HG03280 (cell line): ENCODE measurements around the gene ANKRD50.

Source experiments
- ATAC-seq: cut with Tn5 transposase; IDR thresholded peaks from one replicate; pipeline ENCODE4 v1.9.1; 2021; ENCODE audit warnings: mild to moderate bottlenecking, moderate library complexity; ENCODE audit not compliant: unreplicated experiment

The ANKRD50 gene

DNA sequence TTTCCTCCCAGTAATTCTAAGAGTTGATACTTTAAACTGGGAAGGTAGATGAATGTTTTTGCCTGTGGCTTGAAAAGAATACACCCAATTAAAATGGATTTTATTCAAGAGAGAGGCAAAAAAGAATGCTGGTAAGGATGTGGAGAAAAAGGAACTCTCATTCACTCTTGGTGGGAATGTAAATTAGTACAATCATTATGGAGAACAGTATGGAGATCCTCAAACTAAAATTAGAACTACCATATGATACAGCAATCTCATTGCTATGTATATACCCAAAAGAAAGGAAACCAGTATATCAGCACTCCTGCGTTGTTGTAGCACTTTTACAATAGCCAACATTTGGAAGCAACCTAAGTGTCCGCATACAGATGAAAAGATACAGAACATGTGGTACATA lies 75.2 kb downstream of the ANKRD50 start:
- ATAC-seq = no peak

DNA sequence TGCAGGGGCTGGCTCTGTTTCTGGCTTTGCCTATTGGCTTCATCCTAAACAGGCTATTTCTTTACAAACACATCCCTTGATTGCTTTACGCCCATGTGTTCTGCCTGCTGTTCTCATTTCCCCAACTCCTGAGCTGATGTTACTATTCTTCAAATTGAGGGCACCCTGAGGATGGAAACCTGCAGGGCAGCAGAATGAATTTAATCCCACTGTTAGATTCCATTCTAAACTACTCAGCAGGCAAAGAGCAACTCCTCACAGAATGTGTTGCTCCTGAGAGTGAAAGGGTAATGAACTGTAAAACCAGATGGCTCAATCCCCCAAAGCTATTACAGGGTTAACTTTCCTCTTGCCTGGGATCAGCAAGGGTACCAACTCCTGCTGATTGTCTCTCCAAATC lies 75.7 kb downstream of the ANKRD50 start:
- no peak for ATAC-seq

DNA sequence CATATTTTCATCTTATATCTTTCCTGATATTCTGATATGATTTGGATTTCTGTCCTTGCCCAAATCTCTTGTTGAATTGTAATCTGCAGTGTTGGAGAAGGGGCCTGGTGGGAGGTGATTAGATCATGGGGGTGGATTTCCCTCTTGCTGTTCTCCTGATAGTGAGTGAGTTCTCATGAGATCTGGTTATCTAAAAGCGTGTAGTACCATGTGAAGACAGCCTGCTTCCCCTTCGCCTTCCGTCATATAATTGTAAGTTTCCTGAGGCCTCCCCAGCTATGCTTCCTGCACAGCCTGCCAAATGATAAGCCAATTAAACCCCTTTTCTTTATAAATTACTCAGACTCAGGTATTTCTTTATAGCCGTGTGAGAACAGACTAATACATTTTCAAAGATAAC lies 77.2 kb downstream of the ANKRD50 start:
- ATAC-seq = no peak

DNA sequence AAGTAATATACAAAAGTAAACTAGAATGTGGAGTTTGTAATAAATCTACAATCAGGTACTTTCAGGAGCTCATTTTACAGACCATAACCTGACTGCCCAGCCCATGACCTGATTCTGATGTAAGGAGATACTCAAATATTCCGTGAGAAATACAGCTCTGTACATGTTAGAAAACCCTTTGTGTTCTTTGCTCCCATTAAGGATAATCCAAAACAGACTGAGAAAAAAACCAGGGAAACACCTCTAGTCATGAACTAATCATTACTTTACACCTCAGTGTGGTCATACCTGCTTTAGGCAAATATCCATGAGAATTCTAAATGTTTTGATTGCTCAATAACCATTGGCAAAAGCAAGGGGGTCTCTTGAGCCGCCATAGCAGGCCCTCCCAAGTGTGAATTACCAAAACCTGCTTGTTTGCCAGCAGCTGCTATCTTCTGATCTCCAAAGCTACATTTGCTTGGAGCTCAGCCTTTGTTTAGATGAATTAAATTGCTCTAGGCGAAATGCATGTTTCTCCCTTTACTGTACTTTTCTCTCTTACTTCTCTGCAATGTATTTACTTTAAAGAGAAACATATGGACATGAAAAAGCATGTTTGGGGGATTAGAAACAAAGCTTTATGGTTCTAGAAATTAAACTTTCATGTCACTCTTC lies 79.1 kb downstream of the ANKRD50 start:
- no peak for ATAC-seq

GRCh38 chr4:124632439-124632838 lies 80.1 kb downstream of the ANKRD50 start:
- ATAC-seq = no peak

DNA sequence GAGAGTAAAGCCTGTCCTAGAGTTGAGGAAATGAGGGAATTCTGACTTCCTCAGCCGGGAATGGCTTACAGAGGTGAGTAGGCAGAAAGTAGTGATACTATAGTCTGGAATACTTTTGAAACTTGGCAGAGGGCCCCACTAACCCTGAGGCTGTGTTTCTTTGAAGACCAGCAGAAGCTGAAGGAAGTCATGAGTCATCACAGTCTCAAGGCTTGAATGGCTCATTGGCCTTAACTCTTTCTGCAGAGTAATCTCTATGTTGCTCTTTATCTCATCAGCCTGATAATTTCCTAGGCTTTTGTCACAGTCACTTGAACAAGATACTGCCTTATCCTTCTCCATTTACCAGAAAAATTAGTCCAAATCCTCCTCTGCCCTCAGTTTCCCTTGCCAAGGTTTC lies 80.8 kb downstream of the ANKRD50 start:
- ATAC-seq = peak; percentile 81

- no peak for ATAC-seq
These were observed 82.9 kb downstream of the ANKRD50 start for GRCh38 chr4:124629681-124630080.
